ENCODE results near the gene TAS2R41.

TAS2R41 gene, protein sequence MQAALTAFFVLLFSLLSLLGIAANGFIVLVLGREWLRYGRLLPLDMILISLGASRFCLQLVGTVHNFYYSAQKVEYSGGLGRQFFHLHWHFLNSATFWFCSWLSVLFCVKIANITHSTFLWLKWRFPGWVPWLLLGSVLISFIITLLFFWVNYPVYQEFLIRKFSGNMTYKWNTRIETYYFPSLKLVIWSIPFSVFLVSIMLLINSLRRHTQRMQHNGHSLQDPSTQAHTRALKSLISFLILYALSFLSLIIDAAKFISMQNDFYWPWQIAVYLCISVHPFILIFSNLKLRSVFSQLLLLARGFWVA

DNA sequence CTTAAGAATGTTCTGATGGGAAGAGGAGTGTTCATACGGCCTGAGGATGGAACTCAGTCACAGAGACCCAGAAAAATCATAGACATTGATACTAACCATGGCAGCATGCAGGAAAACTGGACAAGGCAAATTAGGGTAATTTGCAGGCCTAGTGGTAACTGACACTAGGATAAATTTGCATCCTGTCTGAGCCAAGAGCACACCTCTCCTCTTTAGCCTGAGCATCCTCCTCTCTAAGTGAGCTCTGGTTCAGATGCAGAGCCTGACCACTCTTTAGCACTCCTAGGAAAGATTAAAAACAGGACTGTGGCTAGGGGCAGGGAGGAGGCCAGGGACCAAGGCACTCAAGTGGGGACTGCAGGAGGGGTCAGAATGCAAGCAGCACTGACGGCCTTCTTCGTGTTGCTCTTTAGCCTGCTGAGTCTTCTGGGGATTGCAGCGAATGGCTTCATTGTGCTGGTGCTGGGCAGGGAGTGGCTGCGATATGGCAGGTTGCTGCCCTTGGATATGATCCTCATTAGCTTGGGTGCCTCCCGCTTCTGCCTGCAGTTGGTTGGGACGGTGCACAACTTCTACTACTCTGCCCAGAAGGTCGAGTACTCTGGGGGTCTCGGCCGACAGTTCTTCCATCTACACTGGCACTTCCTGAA is at the start of gene TAS2R41:
TAS2R41 (plus strand) TSS at position 373 of the 650 bp plus-strand sequence; CDS start at position 373, 0 bp downstream.
- DNase-seq = no peak

DNA sequence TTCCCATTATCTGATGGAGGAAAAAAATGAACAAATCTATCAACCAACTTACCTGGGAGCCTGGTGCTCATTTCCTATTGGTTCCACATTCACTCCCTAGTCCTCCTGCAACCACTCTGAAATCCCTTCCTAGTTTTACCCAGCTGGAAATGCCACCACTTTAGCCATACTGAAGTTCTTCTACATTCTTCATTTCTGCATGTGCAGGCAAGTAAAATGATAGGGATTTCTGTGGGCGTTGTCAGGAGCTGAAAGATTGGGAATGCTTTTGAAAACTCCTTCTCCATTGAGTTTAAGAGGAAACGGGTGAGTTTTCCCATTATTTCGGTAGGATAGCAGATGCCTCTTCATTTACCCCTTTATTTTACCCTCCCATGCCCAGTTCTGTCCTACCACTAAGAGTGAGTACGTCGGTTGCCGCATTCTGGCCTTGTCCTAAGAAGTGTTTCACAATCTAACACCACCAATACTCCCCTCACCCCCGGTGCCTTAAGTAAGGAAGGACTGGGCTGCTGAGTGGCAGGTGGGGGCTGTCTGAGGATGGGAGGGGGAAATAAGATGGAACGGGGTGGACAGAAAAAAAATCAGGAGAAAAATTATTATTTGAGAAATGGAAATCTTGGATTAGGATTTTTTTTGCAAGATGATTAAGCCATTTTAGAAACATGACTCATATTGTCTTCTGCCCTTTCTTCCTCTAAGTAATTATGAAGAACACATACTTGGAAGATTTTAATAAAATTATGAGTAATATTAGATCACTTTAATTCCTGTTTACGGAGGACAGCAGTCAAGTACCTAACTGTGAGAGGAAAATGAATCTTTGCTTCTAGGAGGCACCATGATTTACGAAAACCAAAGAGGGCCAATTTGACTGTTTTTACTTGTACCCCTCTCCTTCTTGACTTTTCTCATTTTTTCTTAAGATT is 47.6 kb upstream of the TAS2R41 start:
- no peak for DNase-seq

DNA sequence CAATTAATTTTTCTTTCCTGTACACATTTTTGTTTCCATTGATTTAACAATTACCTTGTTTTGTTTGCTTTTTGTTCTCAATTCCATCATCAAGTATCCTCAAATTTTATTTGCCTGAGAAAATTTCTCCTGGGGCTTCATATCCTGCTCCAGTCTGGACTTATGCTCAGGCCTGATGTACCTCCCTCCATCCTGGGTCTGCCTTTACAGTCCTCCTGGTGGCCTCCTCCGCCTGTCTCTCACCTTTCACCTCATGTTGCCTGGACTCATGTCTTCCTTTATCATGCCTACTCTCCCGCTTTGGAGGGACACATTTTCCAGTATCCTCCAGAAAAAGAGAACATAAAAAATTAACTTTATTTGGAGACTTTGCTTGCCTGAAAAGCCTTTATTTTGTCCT is 46.6 kb upstream of the TAS2R41 start:
- DNase-seq = no peak

DNA sequence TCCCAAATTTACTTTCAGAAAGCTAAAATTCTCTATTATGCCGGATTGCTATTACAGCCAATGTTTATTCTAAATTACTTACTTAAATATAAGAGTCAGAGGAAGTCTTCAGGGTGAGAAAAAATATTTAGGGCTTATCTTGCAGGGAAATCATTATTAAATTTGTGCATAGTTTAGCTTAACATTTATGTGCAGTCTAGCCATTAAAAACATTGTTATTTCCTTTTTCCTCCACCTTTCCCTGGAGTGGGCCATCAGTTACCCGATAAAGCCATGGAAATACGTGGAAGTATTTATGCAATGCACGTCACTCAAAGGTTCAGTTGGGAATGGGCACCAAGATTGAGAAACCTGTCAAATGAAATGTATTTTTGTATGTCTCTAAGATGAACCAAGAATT is 43.9 kb upstream of the TAS2R41 start:
- DNase-seq = no peak

DNA sequence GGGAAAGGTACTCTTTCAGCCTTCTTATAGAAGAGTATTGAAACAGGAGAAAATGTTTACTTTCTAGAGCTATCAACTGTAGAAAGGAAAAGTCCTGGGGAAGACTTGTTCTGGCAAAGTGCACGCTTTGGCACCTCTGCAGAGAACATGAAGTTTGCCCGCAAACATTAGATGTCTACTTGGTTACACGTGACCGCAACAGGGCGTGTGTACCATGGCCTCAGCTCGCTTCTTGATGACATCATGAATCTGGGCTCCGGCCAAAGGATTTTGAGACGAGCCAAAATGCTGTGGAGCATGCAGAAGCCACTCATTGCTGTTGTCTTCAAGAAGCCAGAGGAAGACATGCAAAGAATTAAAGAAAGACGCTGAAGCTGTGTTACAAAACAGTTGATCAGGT is 43.0 kb upstream of the TAS2R41 start:
- DNase-seq = no peak

DNA sequence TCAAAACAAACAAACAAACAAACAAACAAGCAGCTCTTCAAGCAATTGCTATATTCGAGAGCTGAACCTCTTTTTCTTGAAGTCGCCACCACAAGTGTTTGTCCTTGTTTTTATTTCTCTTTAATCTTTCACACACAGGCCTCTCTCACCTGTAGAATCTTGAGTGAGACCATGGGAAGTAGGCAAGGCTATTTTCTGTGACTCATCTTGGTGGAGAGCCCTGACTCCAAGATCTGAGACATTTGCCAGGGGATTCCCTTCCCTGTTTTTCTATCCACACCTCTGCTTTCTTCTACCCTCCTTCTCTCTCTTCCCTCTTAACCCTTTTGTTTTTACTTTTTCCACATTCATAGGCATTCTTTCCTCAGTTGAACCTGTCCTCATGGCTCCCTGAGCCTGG is 42.4 kb upstream of the TAS2R41 start:
- DNase-seq = peak; percentile 32

DNA sequence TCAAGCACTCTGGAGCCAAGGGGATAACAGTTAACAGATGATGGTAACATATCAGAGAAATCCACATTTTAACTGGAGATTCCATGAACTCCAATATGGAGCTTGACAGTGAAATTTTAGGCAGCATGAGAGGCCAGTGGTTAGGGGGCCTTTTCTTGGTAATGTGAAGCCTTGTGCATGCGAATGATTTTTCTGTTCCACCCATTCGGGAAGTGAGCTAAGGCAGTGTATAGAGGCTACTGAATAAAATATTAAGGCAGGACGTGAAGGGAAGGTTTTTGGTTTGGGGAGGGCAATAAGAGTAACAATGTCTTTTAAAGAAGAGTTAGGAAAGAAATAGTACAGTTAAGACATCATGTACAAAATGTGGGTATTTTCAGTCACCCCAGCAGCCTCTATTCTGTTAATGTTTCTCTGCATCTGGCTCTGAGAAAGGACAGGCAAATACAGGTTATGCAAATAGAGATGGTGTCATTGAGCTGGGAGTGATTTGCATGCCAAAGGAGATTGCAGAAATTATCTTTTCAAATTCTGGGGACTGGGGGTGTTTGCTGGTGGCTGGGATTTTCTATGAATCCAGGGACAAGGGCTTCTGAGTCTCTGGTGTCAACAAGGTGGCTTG is 41.2 kb upstream of the TAS2R41 start:
- no peak for DNase-seq

DNA sequence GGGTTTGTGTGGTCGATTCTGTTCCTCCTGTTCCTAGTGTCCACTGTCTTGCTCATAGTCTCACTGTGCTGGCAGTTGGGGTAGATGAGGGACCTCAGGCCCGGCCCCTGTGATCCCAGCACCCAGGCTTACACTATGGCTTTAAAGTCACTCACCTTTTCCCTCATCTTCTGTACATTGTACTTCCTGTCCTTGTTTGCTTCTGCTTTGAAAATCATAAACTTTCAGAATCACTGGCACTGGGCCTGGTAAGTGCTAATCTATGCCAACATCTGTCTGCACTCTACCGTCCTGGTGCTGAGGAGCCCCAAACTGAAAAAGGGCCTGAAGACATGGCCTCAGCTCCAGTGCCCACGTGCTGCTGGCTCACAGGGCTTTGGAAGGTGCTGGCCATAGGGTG is 40.1 kb upstream of the TAS2R41 start:
- DNase-seq = no peak

DNA sequence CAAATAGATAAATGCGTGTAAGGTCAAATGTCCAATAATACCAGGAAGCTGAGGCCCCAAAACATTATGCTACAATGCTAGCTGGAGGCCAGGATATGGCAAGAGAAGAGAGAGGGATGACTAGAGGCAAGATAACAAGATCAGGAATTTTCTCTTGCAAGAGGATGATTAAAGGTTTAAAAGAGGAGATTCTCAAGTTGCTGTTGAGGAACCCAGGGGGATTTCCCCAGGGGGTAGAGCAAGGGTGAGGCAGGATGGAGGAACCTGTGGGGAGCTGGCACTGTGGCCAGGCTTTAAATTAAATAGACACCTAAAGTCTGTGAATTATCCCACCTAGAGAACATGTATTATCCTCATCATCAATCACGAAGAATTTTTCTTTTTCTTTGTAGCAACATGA is 37.8 kb upstream of the TAS2R41 start:
- DNase-seq = peak; percentile 45

DNA sequence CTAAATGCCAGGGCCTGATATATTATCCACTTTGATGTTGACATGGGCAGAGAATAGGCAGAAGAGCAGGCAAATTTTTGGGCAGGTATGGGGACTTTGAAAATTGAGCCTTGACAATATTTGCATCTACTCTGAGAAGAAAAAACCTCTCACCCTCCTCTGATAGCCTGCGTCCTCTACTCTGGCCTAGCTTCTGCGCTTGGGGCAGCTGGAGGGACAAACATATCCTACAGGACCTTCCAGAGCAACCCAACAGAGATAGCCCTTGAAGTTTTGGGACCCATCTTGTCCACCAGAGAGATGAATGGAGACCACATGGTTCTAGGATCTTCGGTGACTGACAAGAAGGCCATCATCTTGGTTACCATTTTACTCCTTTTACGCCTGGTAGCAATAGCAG is 34.5 kb upstream of the TAS2R41 start, which contains the start of gene TAS2R60:
TAS2R60 (plus strand) TSS at position 301 of the 400 bp plus-strand sequence; CDS start at position 301, 0 bp downstream.
- no peak for DNase-seq

DNA sequence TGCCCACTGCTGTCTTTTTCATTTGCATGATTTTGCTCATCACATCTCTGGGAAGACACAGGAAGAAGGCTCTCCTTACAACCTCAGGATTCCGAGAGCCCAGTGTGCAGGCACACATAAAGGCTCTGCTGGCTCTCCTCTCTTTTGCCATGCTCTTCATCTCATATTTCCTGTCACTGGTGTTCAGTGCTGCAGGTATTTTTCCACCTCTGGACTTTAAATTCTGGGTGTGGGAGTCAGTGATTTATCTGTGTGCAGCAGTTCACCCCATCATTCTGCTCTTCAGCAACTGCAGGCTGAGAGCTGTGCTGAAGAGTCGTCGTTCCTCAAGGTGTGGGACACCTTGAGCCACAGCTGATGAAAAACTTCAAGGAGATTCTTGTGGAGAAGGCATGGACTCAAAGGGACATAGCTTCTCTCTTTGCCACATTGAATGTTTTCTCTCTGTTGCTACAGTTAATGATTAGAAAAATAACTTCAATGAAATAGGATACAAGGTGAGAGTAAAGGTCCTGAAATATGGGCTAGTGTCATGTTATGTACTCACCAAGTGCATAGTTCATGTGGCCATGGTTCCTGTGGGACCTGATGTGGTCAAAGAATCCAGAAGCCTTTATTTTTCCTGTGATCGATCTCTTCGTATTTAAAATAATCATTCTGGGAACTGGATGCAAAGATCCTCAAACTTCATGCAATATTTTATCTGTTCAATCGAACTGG is 33.5 kb upstream of the TAS2R41 start:
- no peak for DNase-seq

DNA sequence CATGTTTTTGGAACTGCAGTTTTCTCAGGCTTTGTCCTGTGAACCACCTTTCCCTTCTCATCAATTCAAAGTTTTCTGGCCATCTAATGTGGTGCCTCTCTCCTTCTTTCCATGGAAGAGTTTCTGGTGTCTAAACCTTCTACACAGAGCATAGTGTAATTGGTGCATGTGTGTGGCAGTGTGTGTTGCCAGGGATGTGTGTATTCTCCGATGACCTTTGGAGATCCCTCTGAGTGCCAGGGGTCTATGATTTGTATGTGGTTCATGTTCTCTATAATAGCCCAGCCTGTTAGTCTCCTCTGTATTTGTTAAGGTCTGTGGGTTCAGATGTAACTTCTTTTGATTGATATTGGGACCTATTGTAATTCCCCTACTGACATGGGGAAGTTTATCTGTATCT is 32.9 kb upstream of the TAS2R41 start:
- DNase-seq = no peak

DNA sequence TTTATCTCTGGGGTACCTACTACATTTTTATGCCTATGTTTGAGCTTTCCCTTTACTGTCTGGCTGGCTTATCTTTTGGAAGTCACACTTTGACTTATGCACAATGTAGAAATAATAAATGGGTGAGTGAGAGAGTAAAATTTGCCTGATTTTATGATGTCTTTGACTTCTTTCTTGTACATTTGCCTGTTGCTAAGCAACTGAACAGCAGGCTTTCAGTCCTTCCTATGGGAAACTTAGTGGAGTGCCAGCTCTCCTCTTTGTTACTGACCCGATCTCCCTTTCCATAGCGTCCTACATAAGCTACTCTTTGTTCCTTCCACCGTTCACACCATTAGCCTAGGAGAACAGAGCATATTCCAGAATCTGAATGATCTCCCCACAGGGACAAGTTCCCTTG is 30.2 kb upstream of the TAS2R41 start:
- no peak for DNase-seq

DNA sequence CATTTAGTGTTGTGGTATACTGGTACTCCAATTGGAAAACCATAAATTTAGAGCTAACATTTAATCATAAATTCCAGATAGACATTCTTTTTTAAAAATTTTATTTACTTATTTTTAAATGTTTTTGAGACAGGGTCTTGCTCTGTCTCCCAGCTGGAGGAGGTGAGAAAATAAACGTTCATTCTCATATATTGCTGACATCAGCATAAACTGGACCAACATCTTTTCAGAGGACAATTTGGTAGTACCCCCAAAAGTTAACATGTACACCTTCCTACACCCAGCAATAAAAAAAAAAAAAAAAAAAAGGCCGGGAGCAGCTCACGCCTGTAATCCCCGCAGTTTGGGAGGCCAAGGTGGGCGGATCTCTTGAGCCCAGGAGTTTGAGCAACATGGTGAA is 29.2 kb upstream of the TAS2R41 start:
- DNase-seq = no peak

DNA sequence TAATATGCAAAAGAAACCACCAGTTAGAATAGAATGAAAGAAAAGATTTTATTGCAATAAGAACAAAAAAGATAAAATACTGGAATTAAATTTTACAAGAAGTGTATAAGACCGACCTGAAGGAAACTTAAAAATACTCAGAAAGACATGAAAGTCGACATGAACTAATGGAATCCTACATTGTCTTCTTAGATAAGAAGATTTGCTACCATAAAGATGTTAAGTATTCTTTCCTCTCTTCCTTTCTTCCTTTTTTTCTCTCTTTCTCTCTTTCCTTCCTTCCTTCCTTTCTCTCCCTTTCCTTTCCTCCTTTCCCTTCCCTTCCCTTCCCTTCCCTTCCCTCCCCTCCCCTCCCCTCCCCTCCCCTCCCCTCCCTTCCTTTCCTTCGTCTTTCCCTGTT is 27.9 kb upstream of the TAS2R41 start:
- DNase-seq = no peak

DNA sequence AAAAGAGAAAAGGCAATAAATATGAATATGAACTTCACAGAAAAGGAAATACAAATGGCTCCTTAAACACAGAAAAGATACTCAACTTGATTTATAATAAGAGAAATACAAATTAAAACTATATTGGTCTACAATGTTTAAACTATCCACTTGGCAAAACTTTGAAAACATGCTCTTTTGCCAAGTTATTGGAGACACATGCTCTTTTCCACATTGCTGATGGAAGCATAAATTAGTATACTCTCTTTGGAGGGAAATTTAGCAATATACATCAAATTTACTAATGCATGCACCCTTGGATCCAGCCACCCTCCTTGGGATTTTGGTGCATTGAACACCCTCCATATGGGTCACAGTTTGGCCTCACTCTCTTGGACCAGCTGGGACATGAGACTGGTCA is 26.6 kb upstream of the TAS2R41 start:
- no peak for DNase-seq

DNA sequence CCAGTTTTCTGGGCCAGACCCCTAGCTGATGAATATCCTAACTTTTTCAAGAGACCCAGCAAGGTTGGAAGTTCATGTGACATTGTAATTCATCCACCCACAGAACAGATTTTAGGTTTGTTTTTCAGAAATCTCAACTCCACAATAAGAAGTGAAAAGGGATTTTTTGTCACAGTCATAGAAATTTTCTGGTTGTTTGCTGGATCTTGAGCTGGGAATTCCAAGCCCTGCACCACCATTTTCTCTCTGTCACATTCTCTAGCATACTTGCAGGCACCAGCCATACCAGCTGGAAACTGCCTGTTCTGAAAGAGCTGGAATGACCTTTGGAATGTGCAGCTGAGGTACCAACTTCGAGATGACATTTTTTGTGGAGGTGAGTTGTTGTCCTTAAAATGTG is 25.9 kb upstream of the TAS2R41 start:
- DNase-seq = no peak

DNA sequence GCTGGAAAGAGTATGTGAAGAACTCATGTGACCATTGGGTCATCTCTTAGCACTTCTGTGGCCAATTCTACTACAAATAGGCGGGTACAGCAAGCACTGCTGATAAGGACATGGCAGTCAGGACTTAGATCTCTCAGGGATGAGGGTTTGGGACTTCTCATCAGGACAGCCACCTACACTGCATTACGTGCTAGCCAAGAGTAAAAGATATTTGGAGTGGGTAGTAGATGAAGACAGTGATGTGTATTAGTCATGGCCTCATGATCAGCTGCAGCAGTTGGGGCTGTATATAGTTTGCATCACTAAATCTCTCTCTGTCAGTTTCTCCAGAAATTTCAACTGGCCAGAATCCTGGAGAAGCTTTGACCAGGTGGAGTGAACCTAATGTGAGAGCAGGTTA is 25.2 kb upstream of the TAS2R41 start:
- no peak for DNase-seq

DNA sequence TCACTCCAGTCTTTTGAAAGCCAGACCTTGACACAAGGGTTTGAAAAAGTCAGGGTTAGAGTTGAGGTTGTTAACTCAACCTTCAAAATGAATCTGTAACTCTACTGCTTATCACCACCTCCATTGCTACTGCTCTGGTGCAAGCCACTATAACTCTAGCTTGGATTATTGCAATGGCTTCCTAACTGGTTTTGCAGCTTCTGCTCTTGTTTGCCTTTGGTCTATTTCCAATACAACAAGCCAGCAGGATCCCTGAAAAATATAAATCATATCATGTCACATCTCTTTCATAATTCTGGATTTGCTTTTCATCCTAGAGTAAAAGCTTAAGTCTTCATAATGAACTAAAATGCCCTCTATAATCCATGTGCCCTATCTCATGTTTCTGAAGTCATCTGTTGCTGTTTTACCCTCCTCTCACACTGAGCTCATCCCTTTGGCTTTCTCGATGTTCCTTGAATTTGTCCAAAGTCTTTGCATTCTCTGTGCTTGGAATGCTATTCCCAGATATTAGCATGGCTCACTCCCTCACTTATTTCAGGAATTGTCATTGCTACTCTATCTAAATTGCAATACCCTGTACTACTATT is 23.5 kb upstream of the TAS2R41 start:
- DNase-seq = no peak

DNA sequence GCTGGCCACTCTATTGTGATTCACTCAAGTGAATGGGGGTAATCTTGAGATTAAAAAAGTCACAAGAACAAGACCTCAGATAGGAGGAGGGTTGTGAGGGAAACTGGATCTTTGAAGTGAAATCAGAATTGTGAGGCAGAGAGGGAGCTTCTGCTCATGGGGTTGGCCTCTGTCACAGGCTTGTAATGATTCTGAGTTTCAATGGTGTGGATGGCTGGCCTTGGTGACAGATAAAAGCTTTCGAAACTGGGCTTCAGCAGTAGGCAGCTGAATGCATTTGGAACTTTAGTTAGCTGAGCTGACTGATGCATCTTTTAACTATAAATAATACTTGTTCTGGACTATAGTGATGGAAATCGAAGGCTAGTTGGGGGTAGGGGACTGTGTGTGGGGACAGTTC is 22.2 kb upstream of the TAS2R41 start:
- no peak for DNase-seq

DNA sequence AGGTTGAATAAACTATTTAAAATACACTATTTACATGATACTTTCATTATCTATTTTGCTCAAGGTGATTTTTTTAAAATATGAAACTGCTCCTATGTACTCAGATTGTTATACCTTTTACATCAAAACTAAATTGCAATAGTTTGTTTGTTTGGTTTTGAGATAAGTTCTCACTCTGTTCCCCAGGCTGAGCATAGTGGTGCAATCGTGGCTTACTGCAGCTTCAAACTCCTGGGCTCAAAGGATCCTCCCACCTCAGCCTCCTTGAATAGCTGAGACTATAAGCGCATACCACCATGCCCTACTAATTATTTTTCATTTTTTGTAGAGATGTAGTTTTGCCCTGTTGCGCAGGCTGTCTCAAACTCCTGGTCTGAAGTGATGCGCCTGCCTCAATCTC is 21.7 kb upstream of the TAS2R41 start:
- DNase-seq = no peak
